Measurements from ENCODE around the gene SMAD4. TPM values are rescaled to one million over a fixed set of nuclear protein-coding genes. Genes with fewer than 3 reads are reported as not detected.

SMAD4 gene
- total RNA-seq, 1 donor from 2014 or later = 123 TPM

GRCh38 chr18:51120809-51121596 is 91.0 kb downstream of the SMAD4 start:
- Mint-ChIP-seq H3K4me3 (no peak overlapping the region), H3K9me3 (no peaks in the 10 kb centered on the region), H3K27ac (no peak overlapping the region), H3K36me3 (no peaks in the 10 kb centered on the region), H3K4me1 (ENCODE audit: unreplicated experiment) (no peaks in the 10 kb centered on the region), H3K27me3 (no peaks in the 10 kb centered on the region)
- TF ChIP-seq CTCF (conservative IDR thresholded peaks at IDR 0.05) = no peak
- DNase-seq (ENCODE audit: extremely low spot score, unreplicated experiment) = no peak

DNA sequence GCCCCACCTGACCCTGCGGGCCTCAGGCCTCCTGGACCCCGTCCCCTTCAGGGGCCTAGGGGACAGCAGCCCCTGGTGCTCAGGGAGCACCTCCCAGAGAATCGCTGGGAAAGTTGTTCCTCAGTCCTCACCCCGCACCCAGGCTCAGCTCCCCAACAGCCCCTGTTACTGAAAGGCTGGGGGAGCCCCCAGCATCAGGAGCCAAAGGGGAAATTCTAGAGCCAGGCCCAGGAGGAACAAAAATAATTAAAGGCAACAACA is 91.5 kb downstream of the SMAD4 start:
- no peak for DNase-seq (ENCODE audit: extremely low spot score, unreplicated experiment)
- no peak for TF ChIP-seq CTCF (conservative IDR thresholded peaks at IDR 0.05)
- Mint-ChIP-seq H3K9me3 (no peaks in the 10 kb centered on the region), H3K4me1 (ENCODE audit: unreplicated experiment) (no peaks in the 10 kb centered on the region), H3K27me3 (no peaks in the 10 kb centered on the region), H3K27ac (no peak overlapping the region), H3K4me3 (no peak overlapping the region), H3K36me3 (no peaks in the 10 kb centered on the region)

GRCh38 chr18:51122266-51123045 is 92.4 kb downstream of the SMAD4 start:
- Mint-ChIP-seq H3K4me3 (no peak overlapping the region), H3K27ac (no peak overlapping the region), H3K9me3 (no peaks in the 10 kb centered on the region), H3K4me1 (ENCODE audit: unreplicated experiment) (no peaks in the 10 kb centered on the region), H3K36me3 (no peaks in the 10 kb centered on the region), H3K27me3 (no peaks in the 10 kb centered on the region)
- DNase-seq (ENCODE audit: extremely low spot score, unreplicated experiment) = no peak
- TF ChIP-seq CTCF (conservative IDR thresholded peaks at IDR 0.05) = no peak

DNA sequence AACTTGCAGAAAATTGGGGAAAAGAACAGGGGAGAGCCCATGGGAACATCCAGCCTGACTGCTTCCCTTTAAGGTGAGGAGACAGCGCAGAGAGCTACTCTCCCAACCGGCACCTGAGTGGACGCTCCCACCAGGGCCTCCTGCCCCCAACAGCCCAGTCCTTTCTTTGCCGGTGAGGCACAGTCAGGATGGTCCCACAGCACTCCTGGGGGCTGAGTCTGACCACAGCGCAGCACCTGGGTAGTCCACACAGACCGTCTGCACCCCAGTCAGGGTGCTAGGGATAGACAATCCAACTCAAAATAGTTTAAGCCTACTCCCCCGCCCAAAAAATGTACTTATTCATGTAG is 93.0 kb downstream of the SMAD4 start:
- TF ChIP-seq CTCF (conservative IDR thresholded peaks at IDR 0.05) = no peak
- H3K27me3 Mint-ChIP-seq = no peaks in the 10 kb centered on the region
- no peak for DNase-seq (ENCODE audit: extremely low spot score, unreplicated experiment)
- H3K27ac Mint-ChIP-seq = no peak overlapping the region
- H3K9me3 Mint-ChIP-seq = no peaks in the 10 kb centered on the region
- no peak overlapping the region for H3K4me3 Mint-ChIP-seq
- H3K4me1 Mint-ChIP-seq (ENCODE audit: unreplicated experiment) = no peaks in the 10 kb centered on the region
- no peaks in the 10 kb centered on the region for H3K36me3 Mint-ChIP-seq

- Mint-ChIP-seq H3K4me3 (no peak overlapping the region), H3K27ac (no peak overlapping the region), H3K9me3 (no peaks in the 10 kb centered on the region), H3K4me1 (ENCODE audit: unreplicated experiment) (no peaks in the 10 kb centered on the region), H3K36me3 (no peaks in the 10 kb centered on the region), H3K27me3 (no peaks in the 10 kb centered on the region)
- TF ChIP-seq CTCF (conservative IDR thresholded peaks at IDR 0.05) = no peak
- no peak for DNase-seq (ENCODE audit: extremely low spot score, unreplicated experiment)
Observed at GRCh38 chr18:51123481-51123880, 93.5 kb downstream of the SMAD4 start.

Data from type B pancreatic cell (in vitro differentiated cells).